ENCODE data around the gene SLC45A3.
"Not testable (repeated sequence)": the region's sequence is repeated elsewhere in the genome, so short reads cannot be mapped to it uniquely, and the experiment has no call there.

Gene SLC45A3

GRCh38 chr1:205636732-205637131, 43.6 kb downstream of the SLC45A3 start:
- no peak for DNase-seq (ENCODE audit: insufficient read length, low spot score)
- no peak for FAIRE-seq
- TF ChIP-seq CTCF (IDR thresholded peaks at IDR 0.05; ENCODE audit: insufficient read depth, missing control alignments) = no peak

DNA sequence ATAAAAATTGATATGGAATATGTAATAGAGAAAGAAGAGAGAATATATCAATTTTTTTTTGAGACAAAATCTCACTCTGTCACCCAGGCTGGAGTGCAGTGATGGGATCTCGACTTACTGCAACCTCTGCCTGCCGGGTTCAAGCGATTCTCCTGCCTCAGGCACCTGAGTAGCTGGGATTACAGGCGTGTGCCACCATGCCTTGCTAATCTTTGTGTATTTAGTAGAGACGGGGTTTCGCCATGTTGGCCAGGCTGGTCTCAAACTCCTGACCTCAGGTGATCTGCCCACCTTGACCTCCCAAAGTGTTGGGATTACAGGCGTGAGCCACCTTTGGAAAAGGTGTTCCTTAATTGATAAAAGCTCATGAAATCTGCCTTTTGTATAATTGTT, 44.2 kb downstream of the SLC45A3 start:
- not testable (repeated sequence) for DNase-seq (ENCODE audit: insufficient read length, low spot score); FAIRE-seq

DNA sequence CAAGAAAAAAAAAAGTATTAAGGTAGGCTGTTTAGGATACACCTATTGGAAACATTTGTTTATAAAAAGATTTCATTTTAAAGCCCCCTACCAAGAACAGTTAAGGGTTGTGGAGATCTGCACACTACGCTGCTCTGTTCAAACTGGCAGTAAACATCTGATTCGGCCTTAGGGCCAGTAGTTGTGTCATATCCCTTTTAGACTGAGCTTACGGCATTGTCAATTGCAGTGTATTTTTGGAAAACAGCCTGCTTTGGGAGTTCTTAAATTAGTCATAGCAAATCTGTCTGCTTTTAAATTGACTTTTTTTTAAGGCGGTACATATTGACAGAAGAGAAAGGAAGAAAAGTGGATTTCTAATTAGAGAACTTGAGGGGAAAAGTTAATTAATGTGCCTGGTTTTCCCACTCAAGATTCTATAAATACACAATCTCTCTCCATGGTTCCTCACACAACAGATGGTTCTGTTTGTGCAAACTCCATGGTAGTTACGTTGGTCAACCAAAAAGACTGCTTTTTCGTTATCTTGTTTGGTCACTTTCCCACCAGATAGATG, 46.8 kb downstream of the SLC45A3 start:
- no peak for TF ChIP-seq CTCF (IDR thresholded peaks at IDR 0.05; ENCODE audit: insufficient read depth, missing control alignments)
- no peak for DNase-seq (ENCODE audit: insufficient read length, low spot score)
- no peak for FAIRE-seq

DNA sequence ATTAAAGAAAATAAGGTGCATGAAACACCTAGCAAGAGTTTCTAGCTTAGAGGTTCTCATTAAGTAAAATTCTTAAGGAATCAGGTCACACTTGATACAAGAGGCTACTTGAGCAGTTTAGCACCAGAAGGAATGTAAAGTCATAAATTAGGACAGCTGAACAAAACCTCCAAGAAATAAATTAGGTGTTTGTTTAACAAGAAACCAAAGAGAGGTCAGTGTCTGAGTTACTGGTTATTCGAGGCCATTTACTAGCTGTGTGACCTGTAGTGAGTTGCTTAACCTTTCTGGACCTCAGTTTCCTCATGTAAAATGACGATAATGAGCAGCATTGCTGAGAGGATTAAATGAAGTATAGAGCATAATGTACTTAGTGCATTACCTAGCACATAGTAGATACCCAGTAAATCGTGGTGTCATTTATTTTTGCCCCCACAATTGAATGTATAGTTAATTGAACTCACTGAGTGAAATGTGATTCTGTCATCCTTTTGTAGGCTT, 47.6 kb downstream of the SLC45A3 start:
- peak; percentile 44 for FAIRE-seq
- TF ChIP-seq CTCF (IDR thresholded peaks at IDR 0.05; ENCODE audit: insufficient read depth, missing control alignments) = no peak
- DNase-seq (ENCODE audit: insufficient read length, low spot score) = no peak

DNA sequence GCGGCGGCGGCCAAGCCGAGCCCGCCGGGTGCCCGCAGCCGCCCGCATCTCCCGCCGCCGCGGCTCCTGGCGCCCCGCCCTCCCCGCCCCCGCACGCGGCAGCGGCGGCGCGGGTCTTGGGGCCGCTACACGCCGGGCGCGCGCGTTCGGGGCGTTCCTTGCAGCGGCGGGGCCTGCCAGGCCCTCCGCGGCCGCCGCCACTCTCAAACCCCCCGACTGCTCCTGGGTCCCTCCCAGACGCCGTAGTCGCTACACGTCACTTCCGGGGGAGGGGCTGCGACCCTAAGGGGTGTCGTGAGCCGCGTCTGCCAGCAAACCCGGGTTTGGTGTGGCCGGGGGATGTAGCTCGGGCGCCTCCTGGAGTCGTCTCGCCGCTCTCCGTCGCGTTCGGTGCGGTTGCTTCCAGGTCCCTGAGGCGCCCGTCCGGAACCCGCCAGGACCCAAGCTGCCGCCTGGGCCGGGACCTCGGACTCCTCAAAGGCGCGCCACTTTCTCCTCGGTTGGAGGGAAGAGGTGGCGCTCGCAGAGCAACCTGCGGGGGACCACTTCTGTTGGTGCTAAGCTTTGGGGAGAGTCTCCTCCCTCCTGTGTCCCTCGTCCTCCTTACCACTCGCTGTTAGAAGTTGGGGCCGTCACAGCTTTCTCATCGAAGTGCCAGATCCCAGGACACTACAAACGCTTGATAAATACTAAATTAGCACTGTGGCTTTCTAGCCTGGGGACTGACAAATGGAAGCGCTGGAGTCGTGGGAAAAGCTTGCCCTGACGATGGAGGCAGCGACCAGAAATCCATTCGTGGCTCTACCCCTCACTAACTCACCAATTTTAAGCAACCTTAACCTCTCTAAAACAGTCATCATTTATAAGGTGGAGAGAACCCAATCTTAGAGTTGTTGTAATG, 48.3 kb downstream of the SLC45A3 start, which contains the start of gene ELK4:
Gene ELK4 (minus strand): TSS at position 244 of the 901 bp plus-strand sequence. CDS start 8,129 bp downstream, outside the sequence.
- FAIRE-seq (no peak), DNase-seq (ENCODE audit: insufficient read length, low spot score) (peak; percentile 95)

DNA sequence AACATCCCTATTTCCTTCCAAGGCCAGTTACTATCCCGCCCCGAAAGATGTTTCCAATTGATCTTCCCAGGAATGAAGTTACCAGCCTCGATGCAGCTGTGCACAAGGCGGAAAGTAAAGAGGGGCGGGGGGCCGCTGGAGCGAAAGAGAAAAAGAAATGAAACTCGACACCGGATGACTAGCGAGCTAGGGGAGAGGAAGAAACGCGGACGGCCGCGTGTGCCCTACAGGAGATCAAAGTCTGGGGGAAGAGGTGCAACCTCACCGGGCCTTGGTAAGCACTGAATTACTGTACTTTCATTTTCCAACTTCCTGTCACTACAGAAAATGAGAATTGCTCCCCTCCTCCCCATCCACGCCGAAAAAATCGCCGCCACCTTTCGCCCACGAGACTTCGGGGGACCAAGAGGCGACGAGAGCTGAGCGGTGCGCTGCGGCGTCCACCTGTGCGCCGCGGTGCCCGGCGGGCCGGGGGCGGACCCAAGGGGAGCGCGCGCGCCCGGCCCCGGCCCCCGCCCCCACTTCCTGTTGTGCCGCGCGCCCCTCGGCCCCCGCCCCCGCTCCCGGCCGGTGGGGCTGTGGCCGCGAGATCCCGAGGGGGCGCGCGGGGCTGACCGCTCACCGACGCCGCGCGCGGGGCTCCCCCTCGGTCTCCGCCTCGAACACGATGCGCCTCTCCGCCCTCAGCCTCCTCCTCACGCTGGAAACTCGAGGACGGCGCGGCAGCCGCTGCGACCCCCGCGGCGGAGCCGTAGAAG, 49.1 kb downstream of the SLC45A3 start:
- TF ChIP-seq CTCF (IDR thresholded peaks at IDR 0.05; ENCODE audit: insufficient read depth, missing control alignments) = no peak
- FAIRE-seq (no peak), DNase-seq (ENCODE audit: insufficient read length, low spot score) (peak; percentile 66)

More for the DNA sequence above, 48.3 kb downstream of the SLC45A3 start, which contains the start of gene ELK4:
- TF ChIP-seq CTCF (IDR thresholded peaks at IDR 0.05; ENCODE audit: insufficient read depth, missing control alignments) = peak; percentile 66

GRCh38 chr1:205630651-205631009, 49.7 kb downstream of the SLC45A3 start:
- DNase-seq (ENCODE audit: insufficient read length, low spot score) (no peak), FAIRE-seq (no peak)
- TF ChIP-seq CTCF (IDR thresholded peaks at IDR 0.05; ENCODE audit: insufficient read depth, missing control alignments) = no peak
